GM06990 (cell line): ENCODE measurements around the gene UTP14A.
A peak's percentile ranks its signal among the peaks of the same experiment; 100 is the strongest.

ENCODE experiments used
- DNase-seq: peaks from one replicate; pipeline ENCODE4 v3.0.0-alpha.2; 2011; ENCODE audit not compliant: insufficient read length; ENCODE audit errors: extremely low read depth
- H3K27me3 ChIP-seq: replicated peaks from 2 replicates; pipeline ENCODE4 v1.6.0; 2011; ENCODE audit warnings: low read length; ENCODE audit not compliant: control insufficient read depth, insufficient read depth
- H3K36me3 ChIP-seq: 2 replicates; pipeline ENCODE4 v1.5.1; 2011; ENCODE audit warnings: low read length; ENCODE audit not compliant: control insufficient read depth, insufficient read depth
- H3K4me3 ChIP-seq: replicated peaks from 2 replicates; pipeline ENCODE4 v1.5.1; 2011; ENCODE audit warnings: low read depth, mild to moderate bottlenecking, control low read depth, low read length
- TF ChIP-seq, protein P1 (sequence below): IDR thresholded peaks from 2 replicates; pipeline ENCODE4 v1.5.1; 2011; ENCODE audit warnings: low read length, control low read depth, mild to moderate bottlenecking, inconsistent platforms; ENCODE audit not compliant: insufficient read depth, poor library complexity, severe bottlenecking

Gene UTP14A

DNA sequence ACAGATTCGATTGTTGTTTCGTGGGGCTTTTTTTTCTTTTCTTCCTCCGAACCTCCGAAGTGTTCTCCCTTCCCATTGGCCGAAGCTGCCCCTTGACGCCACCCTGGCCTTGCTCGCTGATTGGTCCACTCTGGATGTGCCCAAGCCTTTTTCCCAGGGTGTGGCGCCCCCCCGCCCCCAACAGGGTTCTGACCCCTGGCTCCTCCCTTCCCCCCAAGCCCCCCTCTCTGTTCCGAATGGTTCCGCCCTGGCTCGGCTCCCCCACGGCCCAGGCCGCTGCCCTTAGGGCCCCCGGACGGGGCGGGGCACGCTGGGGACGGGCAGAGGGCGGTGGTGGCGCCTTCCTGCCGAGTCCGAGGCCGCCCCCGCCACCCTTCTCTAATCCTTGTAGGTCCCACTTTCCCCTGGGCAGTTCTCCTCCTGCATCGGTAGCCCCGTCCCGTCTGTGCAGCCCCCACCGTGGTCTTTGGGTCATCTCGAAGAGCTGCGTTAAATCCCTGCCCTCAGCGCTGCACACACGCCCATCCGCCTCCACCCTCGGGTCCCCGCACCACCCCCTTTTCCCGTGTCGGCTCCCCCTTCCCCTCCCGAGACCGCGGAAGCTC is 25.5 kb downstream of the UTP14A start:
- no peaks in the 10 kb centered on the region; the same call in 1 of the 2 replicates for H3K36me3 ChIP-seq
- no peaks in the 10 kb centered on the region for H3K27me3 ChIP-seq
- TF ChIP-seq, protein P1, sequence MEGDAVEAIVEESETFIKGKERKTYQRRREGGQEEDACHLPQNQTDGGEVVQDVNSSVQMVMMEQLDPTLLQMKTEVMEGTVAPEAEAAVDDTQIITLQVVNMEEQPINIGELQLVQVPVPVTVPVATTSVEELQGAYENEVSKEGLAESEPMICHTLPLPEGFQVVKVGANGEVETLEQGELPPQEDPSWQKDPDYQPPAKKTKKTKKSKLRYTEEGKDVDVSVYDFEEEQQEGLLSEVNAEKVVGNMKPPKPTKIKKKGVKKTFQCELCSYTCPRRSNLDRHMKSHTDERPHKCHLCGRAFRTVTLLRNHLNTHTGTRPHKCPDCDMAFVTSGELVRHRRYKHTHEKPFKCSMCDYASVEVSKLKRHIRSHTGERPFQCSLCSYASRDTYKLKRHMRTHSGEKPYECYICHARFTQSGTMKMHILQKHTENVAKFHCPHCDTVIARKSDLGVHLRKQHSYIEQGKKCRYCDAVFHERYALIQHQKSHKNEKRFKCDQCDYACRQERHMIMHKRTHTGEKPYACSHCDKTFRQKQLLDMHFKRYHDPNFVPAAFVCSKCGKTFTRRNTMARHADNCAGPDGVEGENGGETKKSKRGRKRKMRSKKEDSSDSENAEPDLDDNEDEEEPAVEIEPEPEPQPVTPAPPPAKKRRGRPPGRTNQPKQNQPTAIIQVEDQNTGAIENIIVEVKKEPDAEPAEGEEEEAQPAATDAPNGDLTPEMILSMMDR, result no peak
- DNase-seq, result peak; percentile 86
- peak overlapping the region; percentile 71 for H3K4me3 ChIP-seq

DNA sequence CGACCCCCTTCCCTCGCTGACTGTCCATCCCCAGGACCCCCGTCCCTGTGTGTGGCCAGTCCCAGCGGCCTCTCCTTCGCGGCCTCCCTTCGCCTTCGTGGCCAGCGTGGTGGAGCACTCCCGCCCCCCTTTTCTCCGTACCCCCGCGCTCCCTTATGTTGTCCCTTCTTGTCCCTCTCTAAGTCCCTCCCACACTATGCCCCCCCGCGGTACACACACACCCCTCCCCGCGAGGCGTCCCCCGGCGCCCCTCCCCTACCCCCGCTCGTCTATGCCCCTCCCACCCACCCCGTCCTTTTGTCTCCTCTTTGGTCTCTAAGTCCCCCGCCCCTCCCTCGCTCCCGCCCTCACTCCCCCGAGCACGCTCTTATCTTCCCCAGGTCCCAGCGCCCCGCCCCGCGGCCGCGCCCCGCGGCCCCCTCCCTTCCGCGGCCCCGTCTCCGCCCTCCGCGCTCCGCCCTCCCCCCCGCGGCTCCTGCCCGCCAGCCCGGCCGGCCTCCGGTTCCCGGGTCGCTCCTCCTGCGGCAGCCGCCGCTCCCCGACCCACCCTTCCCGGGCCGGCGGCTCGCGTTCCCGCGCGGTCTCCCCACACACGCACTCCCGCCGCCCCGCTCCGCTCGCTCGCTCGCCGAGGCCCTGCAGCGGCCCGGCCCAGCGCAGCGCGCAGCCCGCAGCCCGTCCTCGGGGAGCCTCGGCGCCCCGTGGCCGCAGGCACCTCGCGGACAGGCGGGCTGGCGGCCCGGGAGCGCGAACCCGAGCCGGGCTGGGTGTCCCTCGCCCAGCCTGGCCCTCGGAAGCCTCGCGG is 26.3 kb downstream of the UTP14A start:
- DNase-seq, result peak; percentile 86
- TF ChIP-seq, protein P1, result no peak
- Histone ChIP-seq H3K36me3 (no peaks in the 10 kb centered on the region), H3K4me3 (peak overlapping the region; percentile 71), H3K27me3 (no peaks in the 10 kb centered on the region)

DNA sequence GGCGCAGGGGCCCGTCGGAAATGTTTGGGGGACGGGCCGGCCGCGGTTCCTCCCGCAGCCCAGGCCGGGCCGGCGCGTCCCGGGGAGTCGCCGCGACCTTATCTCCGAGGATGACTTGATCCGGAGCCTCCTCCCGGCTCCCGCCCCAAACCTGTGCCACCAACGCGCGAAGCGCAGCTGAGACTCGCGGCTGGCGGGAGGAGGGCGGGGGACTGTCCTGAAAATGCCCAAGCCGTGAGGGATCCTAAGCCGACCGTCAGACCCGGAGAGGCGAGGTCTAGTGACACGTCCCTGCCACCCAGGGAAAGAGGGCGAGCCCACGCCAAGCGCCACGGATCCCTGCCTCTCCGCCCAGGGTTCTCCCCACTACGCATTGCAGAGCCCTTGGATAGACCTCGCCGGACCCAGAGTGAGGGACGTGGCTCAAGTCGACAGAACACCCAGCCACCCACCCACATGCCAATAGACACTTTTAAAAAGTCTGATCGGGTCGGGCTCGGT is 26.9 kb downstream of the UTP14A start:
- TF ChIP-seq, protein P1, result no peak
- Histone ChIP-seq H3K4me3 (peak overlapping the region; percentile 13), H3K27me3 (no peaks in the 10 kb centered on the region), H3K36me3 (no peaks in the 10 kb centered on the region)
- peak; percentile 28 for DNase-seq

DNA sequence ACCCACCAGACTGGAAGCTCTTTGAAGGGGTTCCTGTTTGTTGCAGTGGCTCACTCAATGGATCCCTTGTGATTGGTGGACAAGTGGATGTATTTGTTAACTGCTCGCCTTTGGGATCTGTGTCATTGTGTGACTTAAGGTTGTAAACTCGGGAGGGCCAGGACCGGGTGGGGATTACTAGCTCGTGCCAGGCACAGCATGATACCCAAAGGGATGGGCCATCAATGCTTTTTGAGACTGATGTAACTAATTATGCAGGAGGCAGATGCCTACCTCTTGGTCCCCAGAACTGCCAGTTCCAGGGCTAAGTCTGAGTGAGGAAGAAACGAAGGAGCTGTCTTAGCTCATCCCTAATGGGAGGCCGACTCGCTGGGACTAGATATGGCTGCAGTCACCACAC is 27.7 kb downstream of the UTP14A start:
- TF ChIP-seq, protein P1, result no peak
- DNase-seq, result no peak
- H3K36me3 ChIP-seq, result no peaks in the 10 kb centered on the region
- no peak overlapping the region for H3K4me3 ChIP-seq
- H3K27me3 ChIP-seq, result no peaks in the 10 kb centered on the region

DNA sequence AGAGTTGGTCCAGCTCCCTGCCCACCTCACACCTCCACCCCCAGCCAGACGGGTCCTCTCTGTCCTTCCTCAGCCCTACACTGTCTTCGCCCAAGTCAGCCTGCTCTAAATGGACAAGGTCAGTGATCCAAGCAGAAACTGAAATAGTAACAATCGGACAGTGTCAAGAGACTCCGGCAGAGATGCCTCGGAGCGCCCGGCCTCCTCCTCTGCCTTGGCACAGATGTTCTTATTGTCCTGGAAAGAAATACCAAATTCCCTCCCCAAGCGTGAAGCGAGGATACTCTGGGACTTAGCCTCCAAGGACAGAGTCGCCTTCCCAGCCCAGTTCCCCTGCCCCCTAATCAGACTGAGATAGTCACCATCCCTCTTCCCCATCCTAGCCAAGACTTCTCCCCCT is 28.5 kb downstream of the UTP14A start:
- no peak for DNase-seq
- H3K4me3 ChIP-seq, result no peak overlapping the region
- H3K27me3 ChIP-seq, result no peaks in the 10 kb centered on the region
- H3K36me3 ChIP-seq, result no peaks in the 10 kb centered on the region
- TF ChIP-seq, protein P1, result no peak
